AG08396 (cell line): ENCODE data around the gene CPE.

Experiments
- DNase-seq: peaks from one replicate; pipeline ENCODE4 v3.0.0; 2012; ENCODE audit warnings: low spot score, mixed read lengths

CPE gene

GRCh38 chr4:165508372-165509120 is 129.7 kb downstream of the CPE start:
- no peak for DNase-seq

GRCh38 chr4:165512424-165512823 is 133.6 kb downstream of the CPE start:
- no peak for DNase-seq

DNA sequence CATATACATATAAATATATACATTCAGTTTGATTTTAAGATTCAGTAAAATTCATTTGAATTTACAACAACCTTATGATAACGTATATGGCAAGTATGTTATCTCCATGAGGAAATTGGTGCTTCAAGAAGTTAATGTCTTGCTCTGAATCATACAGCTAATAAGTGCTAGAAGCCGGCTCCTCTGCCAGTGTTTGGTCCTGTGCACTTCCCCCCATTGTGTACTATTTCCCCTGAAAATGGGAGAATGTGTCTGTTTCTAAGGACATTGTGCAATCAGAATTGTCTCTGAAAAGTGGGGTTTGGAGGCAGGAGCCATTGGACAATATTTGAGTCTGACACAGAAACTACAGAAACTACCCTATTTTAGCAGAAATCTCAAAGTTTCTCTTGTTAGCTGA is 135.9 kb downstream of the CPE start:
- DNase-seq: no peak

- DNase-seq: no peak
Observed at GRCh38 chr4:165515201-165515600, 136.4 kb downstream of the CPE start.

- no peak for DNase-seq
Observed at GRCh38 chr4:165516281-165516833, 137.5 kb downstream of the CPE start.

GRCh38 chr4:165517216-165517615 is 138.4 kb downstream of the CPE start:
- DNase-seq: no peak

DNA sequence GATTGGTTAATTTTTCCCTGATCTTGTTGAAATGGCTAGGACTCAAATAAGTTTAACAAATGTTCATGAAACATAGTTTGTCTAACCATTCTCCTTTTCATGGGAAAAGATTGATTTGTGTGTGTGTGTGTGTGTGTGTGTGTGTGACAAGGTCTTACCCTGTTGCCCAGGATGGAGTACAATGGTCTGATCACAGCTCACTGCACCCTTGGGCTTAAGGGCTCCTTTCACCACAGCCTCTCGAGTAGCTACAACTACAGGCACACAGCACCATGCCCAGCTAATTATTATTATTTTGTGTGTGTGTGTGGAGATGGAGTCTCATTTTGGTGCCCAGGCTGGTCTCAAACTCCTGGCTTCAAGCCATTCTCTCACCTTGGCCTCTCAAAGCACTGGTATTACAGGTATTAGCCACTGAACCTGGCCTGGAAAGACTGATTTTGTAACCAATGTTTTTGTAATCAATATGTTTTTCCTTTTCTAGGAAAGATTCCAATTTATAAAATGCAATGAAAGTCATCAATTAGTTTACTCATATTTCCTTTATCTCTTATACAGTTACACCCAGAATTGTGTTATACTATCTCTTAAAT is 139.3 kb downstream of the CPE start:
- no peak for DNase-seq

- DNase-seq: no peak
Observed at GRCh38 chr4:165518686-165519085, 139.9 kb downstream of the CPE start.

DNA sequence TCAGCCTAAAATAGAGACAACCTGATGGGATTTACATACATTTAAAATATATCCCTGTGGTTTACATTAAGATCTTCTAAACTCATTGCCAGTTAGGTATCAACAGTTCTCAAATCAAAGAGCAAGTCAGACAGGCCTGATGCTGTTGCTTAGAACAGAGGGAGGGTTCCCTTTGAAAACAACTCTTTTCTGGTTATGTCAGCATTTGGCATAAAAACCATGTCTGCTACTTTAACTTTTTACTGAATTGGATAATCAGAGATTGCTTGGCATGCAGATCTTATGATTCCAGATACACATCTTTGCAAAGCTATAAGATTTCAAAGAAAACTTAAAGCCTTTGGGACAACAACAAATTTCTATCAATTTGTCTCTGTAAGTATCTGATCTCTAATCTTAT is 140.8 kb downstream of the CPE start:
- no peak for DNase-seq

- no peak for DNase-seq
Observed at GRCh38 chr4:165520086-165520485, 141.3 kb downstream of the CPE start.

DNA sequence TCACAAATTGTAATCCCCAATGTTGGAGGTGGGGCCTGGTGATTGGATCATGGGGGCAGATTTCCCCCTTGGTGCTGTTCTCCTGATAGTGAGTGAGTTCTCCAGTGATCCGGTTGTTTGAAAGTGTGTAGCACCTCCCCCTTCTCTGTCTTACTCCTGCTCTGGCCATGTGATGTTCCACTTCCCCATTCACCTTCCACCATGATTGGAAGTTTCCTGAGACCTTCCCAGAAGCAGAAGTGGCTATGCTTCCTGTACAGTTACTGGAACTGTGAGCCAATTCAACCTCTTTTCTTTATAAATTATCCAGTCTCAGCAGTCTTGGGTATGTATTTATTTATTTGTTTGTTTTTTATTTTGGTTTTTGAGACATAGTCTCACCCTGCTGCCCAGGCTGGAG is 143.2 kb downstream of the CPE start:
- no peak for DNase-seq

DNA sequence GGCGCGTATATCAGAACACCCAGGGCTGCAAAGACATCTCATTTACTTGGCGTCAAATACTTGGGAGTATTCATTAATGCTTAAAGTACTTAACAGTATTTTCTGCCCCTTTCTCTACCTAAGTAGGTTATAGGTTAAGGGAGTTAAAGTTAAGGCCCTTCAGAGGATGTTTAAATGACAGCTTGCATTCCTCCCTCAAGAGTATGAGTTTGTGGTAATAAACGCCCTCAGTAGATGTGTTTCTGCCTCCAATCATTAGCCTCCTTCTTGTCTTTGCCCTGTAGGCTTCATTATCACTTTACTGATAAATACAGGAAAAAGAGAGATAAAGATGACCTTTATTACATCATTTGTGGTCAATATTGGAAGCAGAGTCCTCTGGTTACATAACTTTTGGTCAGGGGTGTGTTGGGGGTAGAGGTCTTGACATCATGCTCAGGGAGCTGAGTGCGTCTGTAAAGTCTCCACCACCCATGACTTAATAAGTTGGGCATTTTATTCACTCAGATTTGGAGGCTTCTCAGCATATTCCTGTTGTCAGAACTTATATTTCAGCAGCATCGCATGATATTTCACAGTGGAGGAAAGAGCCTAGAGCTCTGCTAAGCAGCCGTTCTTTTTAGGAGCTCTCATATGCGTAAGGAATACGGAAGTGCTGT is 145.9 kb downstream of the CPE start:
- DNase-seq: no peak

DNA sequence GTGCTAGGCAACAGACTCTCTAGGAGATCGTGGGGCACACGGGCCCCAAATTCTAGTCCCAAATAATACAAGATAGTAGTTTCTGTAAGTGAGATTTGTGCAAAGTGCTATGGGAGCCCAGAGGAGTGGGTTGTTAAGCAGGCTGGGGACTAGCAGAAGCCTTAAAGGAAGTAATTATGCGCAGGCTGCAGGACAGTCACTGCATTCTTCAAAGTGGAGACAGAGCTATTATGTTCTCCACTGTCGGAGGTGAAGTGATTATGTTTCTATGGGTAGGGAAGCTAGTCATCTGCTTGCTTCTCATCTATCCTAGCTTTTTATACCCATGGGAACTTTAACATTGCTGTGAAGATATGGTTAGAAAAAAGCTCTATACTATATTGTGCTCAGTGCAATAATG is 154.2 kb downstream of the CPE start:
- DNase-seq: no peak

DNA sequence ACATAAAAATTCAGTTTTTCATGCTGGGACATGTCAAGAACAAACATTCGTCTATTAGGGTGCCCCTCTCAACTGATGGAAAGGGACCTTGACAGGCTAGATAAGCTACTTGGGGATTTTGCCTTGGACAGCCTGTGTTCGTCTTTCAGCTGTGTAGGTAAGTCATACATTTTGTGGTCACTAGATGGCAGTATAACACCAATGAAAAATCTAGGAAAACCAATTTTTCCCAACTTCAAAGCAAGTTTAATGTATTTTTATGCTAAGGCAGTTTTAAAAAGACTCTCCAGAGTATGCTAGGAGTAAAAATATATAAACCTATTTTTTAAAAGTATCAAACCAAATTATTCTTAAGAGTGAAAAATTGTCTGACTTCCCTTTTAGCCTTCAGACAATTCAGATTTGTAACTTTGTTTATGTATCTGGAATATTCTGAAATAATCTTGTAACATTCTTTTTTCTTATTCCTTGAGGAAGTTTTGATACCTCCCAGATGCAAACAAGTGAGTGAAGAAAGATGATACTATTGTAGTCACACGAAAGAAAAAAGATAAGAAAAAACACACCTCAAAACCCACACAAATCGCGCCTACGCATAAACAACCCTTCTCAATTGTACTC is 158.3 kb downstream of the CPE start:
- DNase-seq: peak; percentile 35

DNA sequence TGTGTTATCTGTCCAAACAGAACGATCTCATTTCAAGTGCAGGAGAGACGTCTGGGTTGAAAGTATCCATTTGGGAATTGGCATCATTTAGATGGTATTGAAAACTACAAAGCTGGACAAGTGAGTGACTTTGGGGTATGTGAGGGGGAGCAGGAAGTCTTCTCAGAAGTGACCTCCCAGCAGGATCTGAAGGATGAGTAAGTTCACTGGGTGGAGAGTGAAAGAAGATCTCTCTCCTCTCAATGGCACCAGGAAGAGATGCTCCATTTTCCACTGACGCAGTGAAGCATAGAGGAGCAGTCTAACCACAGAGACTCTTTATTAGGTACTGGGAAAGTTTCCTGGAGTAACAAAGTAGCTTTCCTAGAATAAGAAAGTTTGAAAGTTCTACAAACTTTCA is 161.0 kb downstream of the CPE start:
- DNase-seq: no peak

GRCh38 chr4:165540206-165540830 is 161.5 kb downstream of the CPE start:
- no peak for DNase-seq

- DNase-seq: no peak
Observed at GRCh38 chr4:165541851-165542459, 163.1 kb downstream of the CPE start.

- no peak for DNase-seq
Observed at GRCh38 chr4:165542476-165542875, 163.7 kb downstream of the CPE start.
